GM18499 (cell line): ENCODE results near the gene SIT1.
A peak's percentile ranks its signal among the peaks of the same experiment; 100 is the strongest.

Experiments
- ATAC-seq: cut with Tn5 transposase; IDR thresholded peaks from one replicate; pipeline ENCODE4 v1.9.1; 2021; ENCODE audit warnings: moderate number of reproducible peaks; ENCODE audit not compliant: insufficient read depth, unreplicated experiment

SIT1 gene, protein sequence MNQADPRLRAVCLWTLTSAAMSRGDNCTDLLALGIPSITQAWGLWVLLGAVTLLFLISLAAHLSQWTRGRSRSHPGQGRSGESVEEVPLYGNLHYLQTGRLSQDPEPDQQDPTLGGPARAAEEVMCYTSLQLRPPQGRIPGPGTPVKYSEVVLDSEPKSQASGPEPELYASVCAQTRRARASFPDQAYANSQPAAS

DNA sequence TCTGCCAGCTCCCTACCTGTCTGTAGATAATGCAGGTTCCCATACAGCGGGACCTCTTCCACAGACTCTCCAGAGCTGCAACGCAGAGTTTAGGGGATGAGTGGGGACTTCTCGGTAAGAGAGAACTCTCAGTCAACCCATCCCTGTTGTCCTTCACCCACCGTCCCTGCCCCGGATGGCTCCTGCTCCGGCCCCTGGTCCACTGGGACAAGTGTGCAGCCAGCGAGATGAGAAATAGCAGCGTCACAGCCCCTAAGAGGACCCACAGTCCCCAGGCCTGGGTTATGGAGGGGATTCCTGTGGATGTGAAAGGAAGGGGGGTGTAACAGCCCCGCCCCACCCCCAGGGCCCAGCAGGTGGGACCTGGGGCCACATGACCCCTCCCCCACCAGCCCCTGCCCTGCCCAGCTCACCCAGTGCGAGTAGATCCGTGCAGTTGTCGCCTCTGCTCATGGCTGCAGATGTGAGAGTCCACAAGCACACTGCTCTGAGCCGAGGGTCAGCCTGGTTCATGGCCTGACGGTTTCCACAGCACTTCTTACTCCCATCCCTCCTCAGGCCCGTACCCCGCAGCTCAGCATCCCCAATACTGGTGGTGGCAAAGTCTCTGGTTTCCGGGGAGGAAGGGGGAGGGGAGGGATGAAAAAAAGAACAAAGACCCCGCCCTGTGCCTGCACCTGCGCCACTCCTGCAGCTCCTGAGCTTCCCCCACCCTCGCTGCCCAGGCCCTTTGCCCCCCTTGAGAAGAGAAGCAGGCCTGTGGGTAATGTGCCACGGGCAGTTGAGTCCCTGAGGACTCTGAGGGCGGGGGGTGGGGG is at the start of gene SIT1:
Gene SIT1, minus strand, starts transcription at position 591 of the 818 bp plus-strand sequence. Its CDS starts 78 bp downstream, at position 513.
- ATAC-seq, result no peak

DNA sequence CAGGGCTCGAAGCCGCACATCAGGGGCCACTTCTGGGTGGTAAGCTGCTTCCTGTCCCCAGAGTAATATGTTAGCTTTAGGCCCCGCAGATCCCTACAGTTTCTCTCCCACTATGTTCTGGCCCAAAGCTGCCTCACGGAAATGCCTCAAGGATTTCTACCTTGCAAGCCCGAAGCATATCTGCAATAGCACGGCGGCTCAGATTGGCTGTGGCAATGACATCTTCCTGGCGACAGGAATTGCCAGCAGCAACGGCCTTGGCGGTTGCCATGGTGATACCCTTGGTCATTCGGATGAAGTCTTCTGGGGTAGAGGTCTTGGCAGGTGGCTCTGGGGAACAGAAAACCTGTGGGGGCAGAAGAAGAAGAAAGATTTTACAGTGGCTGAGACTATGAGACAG is 49.3 kb upstream of the SIT1 start:
- ATAC-seq, result no peak

DNA sequence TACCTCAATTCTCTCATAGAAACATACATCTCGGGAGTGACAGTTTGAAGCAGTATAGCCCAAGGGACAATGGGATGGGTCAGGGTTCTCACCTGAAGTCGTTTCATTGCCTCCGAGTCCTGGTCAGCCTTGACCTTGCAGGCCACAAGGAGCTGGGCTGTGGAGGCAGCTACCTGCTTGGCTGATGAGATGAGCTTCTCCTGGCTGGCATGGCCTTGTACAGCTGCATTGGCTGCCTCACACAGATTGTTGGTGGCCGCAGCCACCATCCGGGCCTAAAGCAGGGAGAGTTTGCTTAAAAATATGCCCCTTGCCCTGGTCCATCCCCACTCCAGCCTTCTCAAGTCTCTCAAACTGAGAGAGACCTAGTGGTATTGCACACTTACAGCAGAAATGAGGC is 47.5 kb upstream of the SIT1 start:
- no peak for ATAC-seq

DNA sequence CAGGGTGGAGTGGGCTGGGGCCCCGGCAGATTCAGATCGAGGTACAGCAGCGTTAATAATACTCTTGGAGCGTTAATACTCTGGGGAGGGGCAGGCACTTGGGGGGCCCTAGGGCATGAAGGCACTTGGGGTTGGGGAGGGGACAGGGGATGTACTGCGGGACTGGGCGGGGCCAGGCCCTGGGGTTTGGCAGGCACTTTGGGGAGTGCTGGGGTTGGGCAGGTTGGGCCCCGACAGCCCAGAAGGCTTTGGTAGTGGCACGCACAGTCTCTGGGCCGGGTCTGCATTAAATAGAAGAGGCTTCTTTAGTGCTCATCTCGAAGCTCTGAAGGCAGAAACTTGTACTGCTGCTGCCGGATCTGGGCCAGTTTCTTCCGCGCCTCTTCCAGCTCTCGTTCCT is 46.8 kb upstream of the SIT1 start:
- ATAC-seq, result no peak

DNA sequence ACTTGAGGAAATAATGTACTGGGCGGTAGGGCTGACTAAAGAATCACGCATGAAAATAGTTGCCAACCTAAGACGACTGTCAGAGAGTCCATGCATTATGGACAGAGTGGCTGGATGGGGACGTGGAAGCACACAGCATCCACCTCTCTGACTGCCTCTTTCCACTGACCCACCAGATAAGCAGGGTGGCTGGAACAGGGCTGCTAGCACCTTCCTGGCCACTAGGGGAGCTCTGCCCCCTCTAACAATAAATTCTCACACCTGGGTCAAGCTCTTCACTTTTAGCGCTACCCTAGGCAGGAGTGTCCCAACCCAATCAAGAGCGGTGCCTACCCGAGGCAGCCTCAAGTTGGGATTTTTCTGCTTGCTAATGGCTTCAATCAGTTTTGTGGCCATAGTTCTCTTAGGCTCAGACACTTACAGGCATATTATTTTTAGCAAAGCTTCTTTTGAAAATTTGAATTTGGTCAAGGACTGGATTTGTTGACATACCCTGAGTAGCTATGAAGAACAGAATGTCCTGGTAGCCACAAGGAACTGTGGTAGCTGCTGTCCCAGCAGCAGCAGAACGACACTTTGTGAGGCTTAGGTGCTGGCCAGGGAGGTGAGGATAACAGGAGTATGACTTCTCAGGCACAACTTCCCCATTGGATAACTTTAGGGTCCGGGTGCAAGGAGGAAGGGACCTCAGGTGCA is 45.9 kb upstream of the SIT1 start:
- ATAC-seq, result peak; percentile 80

DNA sequence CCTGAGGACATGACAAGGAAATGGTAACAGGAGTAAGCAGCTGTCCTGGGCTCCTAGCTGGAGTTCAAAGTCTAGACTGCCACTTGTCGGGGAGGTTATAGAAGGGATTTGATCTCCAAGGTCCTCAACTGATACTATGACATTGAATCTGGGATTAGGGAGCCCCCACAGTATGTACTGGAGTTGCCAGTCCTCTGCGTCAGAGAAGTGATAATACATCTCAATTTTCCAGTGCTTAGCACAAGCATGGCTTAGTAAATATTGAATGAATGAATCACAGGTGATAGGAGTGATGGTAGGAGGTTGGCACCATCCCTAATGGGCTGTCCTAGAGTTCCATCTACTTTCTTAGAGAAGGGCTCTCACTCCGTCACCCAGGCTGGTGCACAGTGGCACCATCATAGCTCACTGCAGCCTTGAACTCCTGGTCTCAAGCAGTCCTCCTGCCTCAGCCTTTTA is 45.2 kb upstream of the SIT1 start:
- no peak for ATAC-seq

DNA sequence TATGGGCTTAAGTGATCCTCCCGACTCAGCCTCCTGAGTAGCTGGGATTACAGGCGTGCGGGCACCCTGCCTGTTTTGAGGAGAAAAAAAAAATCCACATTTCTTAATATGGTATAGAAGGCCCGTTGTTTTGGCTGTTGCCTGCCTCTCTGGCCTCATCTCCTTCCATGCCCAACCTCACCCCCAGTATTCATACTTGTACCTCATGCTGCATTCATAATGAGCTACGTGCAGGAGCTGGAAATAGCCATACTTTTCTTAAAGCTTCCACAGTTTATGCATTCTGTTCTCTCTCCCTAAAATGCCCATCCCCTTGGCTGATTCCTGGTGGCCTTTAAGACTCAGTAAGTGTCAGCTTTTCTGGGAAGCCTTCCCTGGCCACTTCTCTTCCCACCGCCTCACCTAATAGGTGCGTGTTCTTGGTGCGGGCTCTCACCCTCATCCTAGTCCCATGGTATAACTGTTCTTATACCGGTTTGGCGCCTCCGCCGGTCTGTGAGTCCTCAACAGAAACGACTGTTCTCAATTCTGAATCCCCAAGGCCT is 41.1 kb upstream of the SIT1 start:
- ATAC-seq, result no peak

DNA sequence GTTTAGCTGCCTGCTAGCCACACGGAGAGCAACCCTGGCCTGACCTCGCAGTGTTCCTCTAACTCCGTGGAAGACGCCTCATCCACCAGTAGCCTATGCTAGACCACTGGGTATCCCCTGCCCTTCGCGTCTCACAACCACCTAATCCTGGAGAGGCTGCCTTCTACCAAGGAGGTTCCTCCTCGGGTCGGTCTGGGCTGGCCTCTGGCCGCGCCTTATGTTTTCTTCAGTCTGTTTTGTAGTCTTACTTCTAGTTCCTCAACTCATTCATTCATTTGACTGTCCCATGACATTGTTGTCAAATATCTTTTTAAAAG is 40.6 kb upstream of the SIT1 start:
- no peak for ATAC-seq

DNA sequence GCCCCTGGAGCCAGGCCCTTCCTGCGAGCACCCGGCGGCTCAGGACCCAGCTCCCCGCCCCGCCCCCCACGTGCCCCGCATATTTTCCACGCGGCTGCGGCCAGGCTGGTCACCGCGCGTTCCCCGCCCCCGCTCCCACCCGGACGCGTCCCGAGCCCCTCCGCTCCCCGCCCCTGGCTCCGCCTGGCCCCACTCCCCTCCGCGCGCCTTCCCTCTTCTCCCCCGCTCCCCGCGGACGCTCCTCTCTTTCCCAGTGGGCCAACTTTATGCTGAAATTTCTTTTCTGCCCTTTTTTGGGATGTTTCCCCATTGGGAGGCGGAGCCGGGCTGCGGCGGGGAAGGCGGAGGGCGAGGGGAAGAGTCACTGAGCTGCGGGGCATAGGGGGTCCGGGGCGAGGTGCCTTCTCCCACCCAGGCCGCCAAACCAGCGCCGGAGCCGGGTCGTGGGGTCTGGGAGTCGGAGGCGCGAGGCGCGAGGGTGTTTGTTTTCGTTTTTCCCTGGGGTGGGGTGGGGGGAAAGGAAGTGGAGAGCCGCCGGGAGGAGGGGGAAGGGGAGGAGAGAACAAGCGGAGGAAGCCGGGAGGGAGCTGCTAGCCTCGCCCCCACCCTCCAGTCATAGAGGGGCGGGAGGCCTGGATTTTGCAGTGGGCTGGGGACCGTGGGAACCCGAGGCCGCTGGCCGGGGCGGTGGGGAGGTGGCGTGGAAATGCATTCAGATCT is 40.0 kb upstream of the SIT1 start:
- no peak for ATAC-seq

DNA sequence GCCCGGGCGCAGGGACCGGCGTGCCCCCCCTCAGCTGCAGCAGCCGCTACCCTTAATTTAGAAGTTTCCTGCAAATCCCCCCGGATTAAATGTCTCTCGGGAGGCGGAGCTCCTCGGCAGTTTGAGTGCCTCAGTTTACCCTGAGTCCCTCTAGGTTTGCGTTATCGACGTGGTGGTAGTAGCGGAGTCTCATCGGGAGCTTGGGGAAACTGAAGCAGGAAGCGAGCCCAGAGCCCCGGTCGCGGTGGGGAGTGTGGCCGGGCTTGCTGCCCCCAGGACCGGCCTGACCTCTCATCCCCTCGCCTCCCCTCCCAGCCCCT is 39.5 kb upstream of the SIT1 start:
- no peak for ATAC-seq

DNA sequence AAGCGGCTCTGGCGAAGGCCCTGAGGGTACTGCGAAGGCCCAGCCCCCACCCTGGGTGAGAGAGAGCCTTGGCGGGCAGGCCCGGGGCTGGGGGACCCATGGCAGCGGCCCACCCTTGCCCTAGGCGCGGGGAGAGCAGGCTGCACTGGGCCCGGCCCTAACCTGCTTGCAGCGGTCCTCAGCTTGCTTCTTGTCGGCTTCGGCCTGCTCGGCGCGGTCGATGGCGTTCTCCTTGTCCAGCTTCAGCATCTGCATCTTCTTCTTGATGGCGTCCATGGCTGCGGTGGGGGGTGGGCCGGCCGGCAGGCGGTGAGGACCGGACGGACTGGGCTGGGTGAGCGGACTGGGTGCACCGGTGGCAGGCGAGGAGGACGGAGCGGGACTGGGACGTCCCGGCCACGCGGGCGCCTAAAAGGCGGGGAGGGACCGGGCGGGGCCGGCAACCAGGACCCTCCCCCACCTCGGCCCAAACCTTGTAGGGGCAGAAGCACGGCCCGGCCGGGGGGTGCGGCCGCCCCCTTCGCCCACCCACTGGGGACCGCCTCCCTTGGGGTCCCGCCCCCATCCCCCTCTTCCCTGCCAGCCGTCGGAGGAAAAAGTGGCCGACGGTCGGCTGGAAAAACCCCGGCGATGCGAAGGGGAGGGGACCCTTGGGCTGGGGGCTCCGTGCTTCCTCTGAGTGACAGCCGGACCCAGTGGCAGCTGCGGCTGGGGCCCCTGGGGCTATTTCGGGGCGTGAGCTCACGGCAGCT is 39.0 kb upstream of the SIT1 start, which contains the start of gene TPM2:
Gene TPM2, minus strand, starts transcription at position 384 of the 752 bp plus-strand sequence. Its CDS starts 108 bp downstream, at position 276.
- no peak for ATAC-seq

DNA sequence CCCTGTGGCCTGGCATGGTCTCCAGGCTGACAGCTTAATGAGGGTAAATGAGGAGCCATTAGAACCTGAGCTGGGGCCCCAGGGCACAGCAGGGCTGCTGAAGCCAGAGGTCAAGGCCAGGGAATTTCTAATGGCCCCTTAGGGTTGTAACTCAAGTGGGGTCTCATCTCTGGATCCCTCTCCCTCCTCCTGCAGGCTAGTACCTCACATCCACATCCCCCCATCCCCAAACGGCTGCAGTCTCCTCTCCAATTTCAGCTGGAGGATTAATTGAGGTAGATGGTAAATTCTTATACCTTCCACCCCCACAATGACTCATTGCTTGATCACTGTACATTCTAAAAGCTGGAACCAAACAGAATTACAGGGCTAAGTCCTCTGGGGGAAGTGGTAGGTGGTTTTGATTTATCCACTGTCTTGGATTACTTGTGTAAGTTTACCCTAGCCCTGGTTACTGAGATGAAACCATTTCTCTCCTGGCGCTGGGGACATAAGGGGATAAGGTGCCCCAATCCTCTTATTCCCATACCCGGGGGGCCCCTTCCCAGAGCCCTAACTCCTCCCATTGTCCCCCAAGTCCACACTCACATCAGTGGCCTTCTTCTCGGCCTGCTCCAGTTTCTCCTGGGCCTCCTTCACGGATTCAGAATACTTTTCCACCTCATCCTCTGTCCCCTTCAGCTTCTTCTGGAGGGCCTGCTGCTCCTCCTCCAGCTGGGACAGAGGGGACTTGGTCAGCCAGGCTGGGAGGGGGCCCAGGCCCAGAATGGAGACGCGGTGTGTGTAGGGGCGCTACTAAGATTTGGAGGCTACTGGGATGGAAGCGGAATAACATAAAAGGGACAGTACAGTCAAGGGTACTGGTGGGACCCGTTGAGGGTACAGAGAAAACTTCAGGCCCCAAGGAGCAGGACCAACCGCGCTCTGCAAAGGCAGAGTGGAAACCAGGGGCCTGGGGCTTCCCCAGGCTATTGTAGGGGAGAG is 38.1 kb upstream of the SIT1 start:
- no peak for ATAC-seq

DNA sequence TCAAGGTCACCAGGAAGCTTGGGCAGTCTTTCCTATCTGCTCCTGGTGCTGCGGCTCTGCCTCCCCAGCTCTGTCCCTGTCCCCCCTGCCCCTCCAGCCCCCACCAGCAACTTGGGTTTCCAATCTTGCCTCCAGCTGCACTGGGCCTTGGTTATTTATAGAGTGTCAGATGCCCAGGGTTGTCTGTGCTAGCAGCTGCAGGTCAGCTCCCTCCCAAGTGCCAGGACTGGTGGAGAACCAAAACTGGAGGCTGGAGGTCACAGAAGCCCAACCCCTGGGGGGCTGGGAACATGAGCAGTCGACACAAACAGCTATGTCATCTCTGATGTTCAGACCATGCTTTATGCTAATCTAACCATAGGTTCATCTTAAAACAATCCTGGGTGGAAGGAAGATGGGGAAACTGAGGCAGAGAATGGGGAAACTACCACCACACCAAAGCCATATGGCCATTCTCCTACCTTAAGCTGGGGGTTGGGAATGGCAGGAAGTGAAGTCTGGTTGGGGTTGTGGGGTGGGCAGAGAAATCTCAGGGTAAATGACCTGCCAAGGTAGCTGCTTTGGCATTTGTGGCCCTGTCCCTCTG is 37.3 kb upstream of the SIT1 start:
- ATAC-seq, result no peak

DNA sequence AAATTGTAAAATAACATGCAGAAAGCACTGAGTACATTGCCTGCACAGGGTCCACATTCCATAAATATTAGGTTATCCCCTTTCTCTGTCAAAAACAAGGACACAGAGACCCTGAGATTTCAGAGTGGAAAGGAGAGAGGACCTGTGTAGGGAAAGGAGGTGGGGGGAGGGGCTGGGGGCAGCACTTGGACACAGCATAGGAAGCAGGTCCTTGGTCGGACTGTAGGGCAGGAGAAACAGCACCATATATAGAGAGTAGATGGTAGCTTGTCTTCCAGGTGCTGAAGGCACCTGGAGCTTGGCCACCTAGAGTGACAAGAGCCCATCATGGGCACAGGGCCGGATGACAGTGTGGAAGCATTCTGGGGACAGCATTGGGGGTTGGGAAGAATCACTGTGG is 36.6 kb upstream of the SIT1 start:
- no peak for ATAC-seq

DNA sequence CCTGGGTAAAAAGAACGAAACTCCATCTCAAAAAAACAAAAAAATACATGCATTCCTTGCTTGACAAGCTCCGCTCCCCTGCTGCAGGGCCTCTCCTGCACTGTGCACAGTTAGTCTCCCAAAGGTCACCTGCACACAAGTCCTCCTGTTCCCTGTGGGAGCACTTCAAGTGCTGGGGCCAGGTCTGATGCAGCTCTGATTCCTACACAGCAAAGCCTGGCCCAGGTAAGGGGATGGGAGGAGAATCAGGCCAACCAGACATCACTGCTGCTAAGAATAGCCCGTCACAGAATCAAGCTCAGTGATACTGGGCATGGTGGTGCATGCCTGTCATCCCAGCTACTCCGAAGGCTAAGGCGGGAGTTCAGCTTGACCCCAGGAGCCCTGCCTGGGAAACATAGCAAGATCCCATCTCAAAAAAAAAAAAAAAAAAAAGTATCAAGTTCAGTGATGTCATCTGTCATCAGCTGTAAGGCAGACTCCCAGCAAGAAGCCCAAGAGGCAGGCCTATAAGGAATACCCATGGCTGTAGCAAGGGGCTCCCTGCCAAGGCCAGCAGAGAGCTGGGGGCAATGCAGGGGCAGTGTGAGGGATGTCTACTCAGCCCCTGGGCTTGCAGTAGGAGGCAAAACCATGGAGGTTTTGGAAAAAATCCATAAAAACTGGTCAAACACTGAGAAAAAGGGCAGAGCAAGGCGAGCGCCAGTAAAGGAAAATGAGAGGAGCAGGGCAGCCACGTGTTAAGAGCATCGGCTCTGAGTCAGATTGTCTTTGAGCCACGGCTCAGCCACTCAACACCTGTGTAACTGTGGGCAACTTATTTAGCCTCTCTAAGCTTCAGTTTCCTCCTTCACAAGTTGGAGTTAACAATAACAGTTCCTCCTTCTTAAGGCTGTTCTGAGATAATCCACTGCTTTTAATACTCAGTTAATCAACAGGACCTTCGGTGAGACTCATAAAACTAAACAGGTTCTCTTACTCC is 35.8 kb upstream of the SIT1 start:
- ATAC-seq, result no peak

DNA sequence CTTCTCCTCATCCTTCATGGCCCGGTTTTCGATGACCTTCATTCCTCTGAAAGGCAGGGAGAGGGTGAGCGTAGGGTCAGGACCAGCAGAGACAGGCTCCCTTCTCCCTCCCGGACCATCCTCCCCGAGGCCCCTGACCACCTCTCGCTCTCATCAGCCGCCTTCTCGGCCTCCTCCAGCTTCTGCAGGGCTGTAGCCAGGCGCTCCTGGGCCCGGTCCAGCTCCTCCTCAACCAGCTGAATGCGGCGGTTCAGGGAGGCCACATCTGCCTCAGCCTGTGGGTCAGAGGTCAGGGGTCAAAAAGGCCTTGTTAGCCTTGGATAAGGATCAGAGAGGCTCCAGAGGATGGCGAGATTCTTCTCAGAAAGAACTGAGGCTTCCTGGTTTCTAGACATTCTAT is 34.8 kb upstream of the SIT1 start:
- no peak for ATAC-seq

DNA sequence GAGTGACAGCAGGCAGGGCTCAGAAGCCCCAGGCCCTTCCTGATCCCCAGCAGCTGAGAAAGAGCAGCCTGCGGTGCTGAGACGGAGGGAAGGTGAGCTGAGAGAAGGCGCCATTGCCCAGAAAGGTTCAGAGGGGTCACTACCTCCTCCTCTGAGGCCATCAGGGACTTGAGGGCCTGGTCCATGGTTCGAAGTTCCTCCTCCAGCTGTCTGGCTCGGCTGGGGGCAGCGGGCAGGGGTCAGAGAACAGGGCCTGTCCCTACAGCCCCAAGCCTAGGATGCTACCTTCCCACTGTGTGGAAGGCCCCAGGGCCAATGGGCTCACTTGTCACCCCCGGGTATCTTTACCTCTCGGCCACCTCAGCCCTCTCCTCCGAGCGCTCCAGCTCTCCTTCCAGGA is 34.2 kb upstream of the SIT1 start:
- no peak for ATAC-seq
